Islet of Langerhans (tissue), 1 donor: ENCODE results near the gene CAP1.

Source experiments
- FAIRE-seq: peaks from one replicate; lab custom pipeline; 2011; peaks lifted over from hg19 to GRCh38; lab: Jason Lieb, UNC

Gene CAP1

GRCh38 chr1:40096977-40097782 is 56.7 kb downstream of the CAP1 start, which contains the start of gene PPT1:
PPT1 (minus strand) TSS chr1:40097252; CDS start chr1:40097238, 14 bp downstream.
- FAIRE-seq: no peak

- FAIRE-seq: no peak
Observed at GRCh38 chr1:40102038-40102437, 61.5 kb downstream of the CAP1 start.

- no peak for FAIRE-seq
Observed at GRCh38 chr1:40102896-40103295, 62.4 kb downstream of the CAP1 start.

- FAIRE-seq: no peak
Observed at GRCh38 chr1:40105028-40105427, 64.5 kb downstream of the CAP1 start.

GRCh38 chr1:40107290-40107959 is 66.9 kb downstream of the CAP1 start:
- no peak for FAIRE-seq

- FAIRE-seq: no peak
Observed at GRCh38 chr1:40110389-40110788, 69.9 kb downstream of the CAP1 start.

- no peak for FAIRE-seq
Observed at GRCh38 chr1:40114400-40114799, 73.9 kb downstream of the CAP1 start.

GRCh38 chr1:40120128-40120527 is 79.6 kb downstream of the CAP1 start:
- no peak for FAIRE-seq
